Prostate gland (tissue), 2 donors: ENCODE data around the gene MMS22L. TPM values are rescaled to one million over a fixed set of nuclear protein-coding genes. Genes with fewer than 3 reads are reported as not detected.

Experiments used
- DNase-seq: peaks from one replicate; pipeline ENCODE4 v3.0.0-alpha.2; 2019; ENCODE audit warnings: low spot score
- H3K27ac ChIP-seq, 2 donors: fragments of 200-600 bp; sonication (generic); 2 replicates each; pipeline ENCODE4 v1.5.1; 2017 to 2019
- H3K27me3 ChIP-seq: fragments of 200-600 bp; sonication (generic); replicated peaks from 2 replicates; pipeline ENCODE4 v1.5.1; 2019; ENCODE audit not compliant: insufficient read depth
- H3K36me3 ChIP-seq, 2 donors: fragments of 200-600 bp; sonication (generic); 1 replicate in 1 of 2; 2 replicates in 1 of 2; pipeline versions ENCODE4 v1.5.1 to v1.8.1; 2017 to 2019
- H3K4me1 ChIP-seq: fragments of 200-600 bp; sonication (generic); replicated peaks from 2 replicates; pipeline ENCODE4 v1.5.1; 2019
- H3K4me3 ChIP-seq, 2 donors: fragments of 200-600 bp; sonication (generic); 2 replicates each; pipeline ENCODE4 v1.5.1; 2017 to 2019
- H3K9me3 ChIP-seq: fragments of 200-600 bp; sonication (generic); 2 replicates; pipeline ENCODE4 v1.5.1; 2017
- CTCF ChIP-seq, 4 experiments: fragments of 200-600 bp in 2 of 4; fragments of 450-650 bp in 2 of 4; sonication (generic) in 2 of 4; IDR thresholded peaks; 1 replicate in 3 of 4; 2 replicates in 1 of 4; pipeline ENCODE4 v1.5.1; 2016 to 2019; ENCODE audit warnings: antibody characterized with exemption in 4 of 4, mild to moderate bottlenecking in 2 of 4, moderate library complexity in 2 of 4
- POLR2A ChIP-seq: fragments of 450-650 bp; IDR thresholded peaks from one replicate; pipeline ENCODE4 v1.6.1; 2016; ENCODE audit warnings: antibody characterized with exemption, mild to moderate bottlenecking
- POLR2AphosphoS5 ChIP-seq: sonication (generic); formaldehyde crosslinking; IDR thresholded peaks from one replicate; pipeline ENCODE4 v1.6.1; 2017; ENCODE audit warnings: antibody characterized with exemption
- WGBS: methylation state at CpG from one replicate; pipeline ENCODE4 v1.1.5; 2018; 5-methylcytosine and 5-hydroxymethylcytosine counted together
- intact Hi-C: fragments of 100-400 bp; cut with DNase I; formaldehyde crosslinking; loops from one replicate; pipeline ENCODE4 v1.14.2; 2022
- total RNA-seq, 2 donors: library from RNA; depleted of rRNA; stranded (reverse); fragments of >200 nt; gene quantifications; one replicate each; pipeline ENCODE4 v1.1.0, GENCODE V29; 2016

The MMS22L gene
- total RNA-seq, 2 donors from 2014 or later, result 6.4 to 21.6 TPM

DNA sequence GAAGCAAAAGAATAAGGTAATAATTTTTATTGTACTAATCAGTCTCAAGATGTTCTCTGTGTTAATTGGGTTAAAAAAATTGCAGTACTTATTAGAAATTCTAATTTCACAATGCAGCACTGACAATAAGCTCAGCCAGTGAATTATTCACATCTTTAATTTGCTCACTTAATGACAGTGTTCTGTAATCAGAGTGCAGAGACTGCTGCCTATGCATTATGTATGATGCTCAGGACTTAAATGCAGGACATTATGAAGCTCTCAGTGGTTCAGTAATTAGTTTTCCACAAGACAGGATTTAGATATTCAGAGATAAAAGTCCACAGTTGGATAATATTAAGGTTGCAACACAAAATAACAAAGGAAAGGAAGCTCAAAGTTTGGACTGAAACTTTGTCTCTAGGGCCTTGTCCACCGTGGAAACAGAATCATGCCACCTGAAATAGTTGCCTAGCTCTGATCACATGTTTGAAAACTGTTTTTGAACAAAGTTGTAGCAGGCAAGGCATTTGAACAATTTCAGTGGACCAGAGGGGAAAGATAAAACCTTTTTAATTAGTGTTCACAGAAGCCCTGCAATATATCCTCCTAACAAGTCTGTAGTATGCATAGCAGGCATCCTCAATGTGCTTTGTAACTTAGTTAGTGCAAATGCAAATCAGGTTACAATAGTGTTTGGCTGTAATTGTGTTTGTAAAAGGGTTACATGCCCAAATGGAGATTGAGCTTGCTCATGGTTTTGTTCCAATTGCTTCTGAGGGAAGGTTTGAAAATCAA lies 23.7 kb upstream of the MMS22L start:
- no peak for DNase-seq
- Histone ChIP-seq H3K4me3 (no peak overlapping the region), H3K36me3 (no peaks in the 10 kb centered on the region), H3K9me3 (no peaks in the 10 kb centered on the region), H3K4me1 (no peaks in the 10 kb centered on the region), H3K27me3 (no peaks in the 10 kb centered on the region), H3K27ac (no peak overlapping the region)
- intact Hi-C loops, result no loop called here
- WGBS, result 81% methylated on average over 1 of the region's 1 CpG
- no peak for TF ChIP-seq POLR2A
- TF ChIP-seq CTCF (IDR thresholded peaks at IDR 0.05), result no peak

DNA sequence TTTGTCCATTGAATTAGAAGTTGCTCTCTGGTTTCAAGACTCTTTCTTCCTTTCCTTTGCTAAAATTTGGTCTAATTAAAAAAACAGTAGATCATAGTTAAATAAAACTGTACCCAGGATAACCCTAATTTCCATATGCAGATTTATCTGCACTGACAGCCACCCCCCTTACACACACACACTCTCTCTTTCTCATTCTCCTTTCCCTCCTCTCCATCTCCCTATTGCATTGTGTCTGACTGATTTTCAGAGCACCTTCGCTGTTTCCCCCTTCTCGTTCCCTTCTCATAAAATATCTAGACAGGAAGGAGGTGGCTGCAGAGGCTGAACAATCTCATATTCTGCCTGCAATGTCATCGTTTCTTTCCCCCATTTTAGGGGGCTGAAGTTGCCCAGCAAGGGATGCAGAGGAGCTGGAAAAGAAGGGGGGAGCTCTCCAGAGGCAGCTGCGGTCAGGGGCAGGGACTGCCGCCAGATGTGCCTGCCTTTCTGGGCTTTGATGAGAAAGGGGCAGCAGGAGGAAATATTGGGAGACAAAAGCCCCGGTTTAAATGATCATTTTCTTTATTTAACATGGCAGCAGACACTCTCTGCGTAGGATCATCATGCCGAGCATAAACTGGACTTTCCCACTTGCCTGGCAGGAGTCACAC lies 22.5 kb upstream of the MMS22L start:
- H3K4me1 ChIP-seq, result no peaks in the 10 kb centered on the region

GRCh38 chr6:97304701-97305100 lies 21.7 kb upstream of the MMS22L start:
- Histone ChIP-seq H3K27ac (no peak overlapping the region), H3K4me1 (no peaks in the 10 kb centered on the region), H3K27me3 (no peaks in the 10 kb centered on the region), H3K36me3 (no peaks in the 10 kb centered on the region), H3K4me3 (no peak overlapping the region), H3K9me3 (no peaks in the 10 kb centered on the region)
- WGBS, result 78% methylated on average over 2 of the region's 2 CpGs
- intact Hi-C loops, result no loop called here
- no peak for DNase-seq
- TF ChIP-seq POLR2AphosphoS5, result no peak

More for the DNA sequence above, 22.5 kb upstream of the MMS22L start:
- TF ChIP-seq POLR2A (no peak), CTCF (IDR thresholded peaks at IDR 0.05) (no peak), POLR2AphosphoS5 (no peak)
- no peaks in the 10 kb centered on the region for H3K9me3 ChIP-seq
- no peaks in the 10 kb centered on the region for H3K36me3 ChIP-seq
- no peaks in the 10 kb centered on the region for H3K27me3 ChIP-seq
- no peak for DNase-seq
- intact Hi-C loops, result no loop called here
- H3K4me3 ChIP-seq, result no peak overlapping the region
- H3K27ac ChIP-seq, result no peak overlapping the region
- 24% methylated on average over 8 of the region's 8 CpGs for WGBS

GRCh38 chr6:97294451-97294850 lies 11.4 kb upstream of the MMS22L start:
- DNase-seq, result no peak
- Histone ChIP-seq H3K27me3 (no peaks in the 10 kb centered on the region), H3K4me1 (no peaks in the 10 kb centered on the region), H3K9me3 (no peaks in the 10 kb centered on the region), H3K36me3 (no peaks in the 10 kb centered on the region), H3K27ac (no peak overlapping the region), H3K4me3 (no peak overlapping the region)
- no peak for TF ChIP-seq POLR2A
- TF ChIP-seq POLR2AphosphoS5, result no peak
- no peak for TF ChIP-seq CTCF (IDR thresholded peaks at IDR 0.05)
- intact Hi-C loops, result no loop called here
- 60% methylated on average over 3 of the region's 3 CpGs for WGBS

- Histone ChIP-seq H3K9me3 (no peaks in the 10 kb centered on the region), H3K36me3 (no peaks in the 10 kb centered on the region), H3K27me3 (no peaks in the 10 kb centered on the region), H3K4me3 (no peak overlapping the region), H3K4me1 (no peaks in the 10 kb centered on the region), H3K27ac (no peak overlapping the region)
- TF ChIP-seq POLR2AphosphoS5, result no peak
- TF ChIP-seq CTCF (IDR thresholded peaks at IDR 0.05), result no peak
- intact Hi-C loops, result no loop called here
- no peak for DNase-seq
- 71% methylated on average over 2 of the region's 2 CpGs for WGBS
These were observed 10.2 kb upstream of the MMS22L start for GRCh38 chr6:97293198-97293696.
